HG02884 (cell line): ENCODE data around the gene SLC9A3.

Source experiments
- ATAC-seq: cut with Tn5 transposase; IDR thresholded peaks from one replicate; pipeline ENCODE4 v1.9.1; 2021; ENCODE audit warnings: mild to moderate bottlenecking, moderate library complexity; ENCODE audit not compliant: unreplicated experiment

SLC9A3 gene

GRCh38 chr5:539469-540070 lies 15.3 kb upstream of the SLC9A3 start:
- ATAC-seq, result no peak

- no peak for ATAC-seq
Measured at GRCh38 chr5:538801-539468, 14.7 kb upstream of the SLC9A3 start.

- no peak for ATAC-seq
Measured at GRCh38 chr5:538271-538771, 14.1 kb upstream of the SLC9A3 start.

- ATAC-seq, result no peak
Measured at GRCh38 chr5:537621-538071, 13.4 kb upstream of the SLC9A3 start.

- no peak for ATAC-seq
Measured at GRCh38 chr5:537098-537497, 12.8 kb upstream of the SLC9A3 start.

GRCh38 chr5:535846-536698 lies 11.8 kb upstream of the SLC9A3 start:
- ATAC-seq, result no peak

GRCh38 chr5:534743-535671 lies 10.8 kb upstream of the SLC9A3 start:
- no peak for ATAC-seq

GRCh38 chr5:533955-534742 lies 9.9 kb upstream of the SLC9A3 start:
- no peak for ATAC-seq

- no peak for ATAC-seq
Measured at GRCh38 chr5:533243-533954, 9.2 kb upstream of the SLC9A3 start.

- ATAC-seq, result no peak
Measured at GRCh38 chr5:532521-533242, 8.4 kb upstream of the SLC9A3 start.

- no peak for ATAC-seq
Measured at GRCh38 chr5:531749-532315, 7.6 kb upstream of the SLC9A3 start.

GRCh38 chr5:531101-531748 lies 7.0 kb upstream of the SLC9A3 start:
- ATAC-seq, result no peak

GRCh38 chr5:530001-530955 lies 6.0 kb upstream of the SLC9A3 start:
- ATAC-seq, result no peak

- ATAC-seq, result no peak
Measured at GRCh38 chr5:528629-529511, 4.6 kb upstream of the SLC9A3 start.
